Measurements from ENCODE around the gene XXYLT1.
"Not testable (repeated sequence)": the region's sequence is repeated elsewhere in the genome, so short reads cannot be mapped to it uniquely, and the experiment has no call there.

The XXYLT1 gene

DNA sequence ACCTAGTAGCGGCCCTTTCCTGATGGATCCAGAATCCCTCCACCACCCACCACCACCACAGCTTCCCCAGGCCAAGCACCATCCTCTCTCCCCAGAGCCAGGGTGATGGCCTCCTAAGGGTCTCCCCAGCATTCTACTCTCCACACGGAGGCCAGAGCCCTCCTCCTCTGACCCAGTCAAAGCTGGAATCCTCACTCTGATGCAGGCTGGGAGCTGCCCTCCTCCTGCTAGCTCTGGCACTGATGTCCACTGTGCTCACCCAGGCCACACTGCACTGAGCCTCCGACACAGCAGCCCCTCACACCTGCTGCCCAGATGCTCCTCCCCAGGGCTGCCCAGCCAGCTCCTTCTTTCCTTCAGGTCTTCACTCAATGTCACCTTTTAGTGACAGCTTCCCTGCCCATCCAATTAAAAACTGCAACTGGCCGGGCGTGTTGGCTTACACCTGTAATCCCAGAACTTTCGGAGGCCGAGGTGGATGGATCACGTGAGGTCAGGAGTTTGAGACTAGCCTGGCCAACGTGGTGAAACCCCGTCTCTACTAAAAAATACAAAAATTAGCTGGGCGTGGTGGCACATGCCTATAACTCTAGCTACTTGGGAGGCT, 21.0 kb downstream of the XXYLT1 start:
- no peak for DNase-seq

DNA sequence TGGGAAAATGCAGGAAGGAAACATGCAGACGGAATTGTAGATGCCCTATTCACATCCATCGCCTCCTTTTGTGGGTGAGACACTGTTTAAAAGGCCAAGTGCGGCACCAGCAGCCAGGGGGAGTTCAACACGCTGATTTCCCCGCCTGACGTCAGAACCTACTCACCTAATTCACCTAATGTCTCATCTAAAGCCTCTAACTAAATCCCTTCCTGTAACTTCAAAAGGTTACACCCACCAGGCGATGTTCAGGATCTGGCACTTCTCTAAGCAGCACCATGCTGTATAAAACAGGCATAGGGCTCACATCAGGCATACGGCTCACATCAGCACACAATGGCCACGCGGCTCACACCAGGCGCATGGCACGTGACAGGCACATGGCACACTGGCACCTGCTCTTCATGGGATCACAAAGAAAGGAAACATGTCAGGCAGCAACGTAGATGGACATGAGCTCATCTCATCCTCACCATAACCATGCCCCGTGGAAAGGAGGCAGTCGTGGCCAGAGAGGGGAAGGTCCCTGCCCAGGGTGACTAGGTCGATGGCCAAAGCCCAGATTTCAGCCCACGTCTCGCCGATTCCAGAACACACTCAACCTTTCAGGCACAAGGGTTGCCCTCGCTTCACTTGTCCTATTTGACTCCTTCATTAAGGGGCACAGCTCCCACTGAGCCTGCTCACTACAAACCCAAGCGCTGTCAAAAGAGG, 21.7 kb downstream of the XXYLT1 start:
- no peak for DNase-seq

DNA sequence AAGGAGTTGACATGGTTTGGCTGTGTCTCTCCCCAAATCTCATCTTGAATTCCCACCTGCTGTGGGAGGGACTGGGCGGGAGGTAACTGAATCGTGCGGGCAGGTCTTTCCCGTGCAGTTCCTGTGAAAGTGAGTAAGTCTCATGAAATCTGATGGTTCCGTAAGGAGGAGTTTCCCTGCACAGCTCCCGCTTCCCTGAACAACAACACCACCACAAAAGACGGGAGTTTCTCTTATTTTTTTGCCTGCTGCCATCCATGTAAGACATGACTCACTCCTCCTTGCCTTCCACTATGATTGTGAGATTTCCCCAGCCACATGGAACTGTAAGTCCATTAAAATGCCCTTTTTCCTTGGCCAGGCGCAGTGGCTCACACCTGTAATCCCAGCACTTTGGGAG, 22.7 kb downstream of the XXYLT1 start:
- no peak for DNase-seq

DNA sequence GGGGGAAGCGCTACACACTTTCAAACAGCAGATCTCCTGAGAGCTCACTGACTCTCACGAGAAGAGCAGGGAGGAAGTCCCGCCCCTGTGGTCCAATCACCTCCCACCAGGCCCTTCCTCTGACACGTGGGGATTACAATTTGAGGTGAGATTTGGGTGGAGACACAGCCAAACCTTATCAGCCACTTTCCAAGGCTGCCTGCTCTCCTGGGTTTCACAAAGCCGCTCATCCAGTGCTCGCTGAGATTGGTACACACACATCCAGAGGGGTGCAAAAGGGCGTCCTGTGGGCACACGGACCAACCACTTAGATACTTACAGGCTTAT, 23.1 kb downstream of the XXYLT1 start:
- no peak for DNase-seq

DNA sequence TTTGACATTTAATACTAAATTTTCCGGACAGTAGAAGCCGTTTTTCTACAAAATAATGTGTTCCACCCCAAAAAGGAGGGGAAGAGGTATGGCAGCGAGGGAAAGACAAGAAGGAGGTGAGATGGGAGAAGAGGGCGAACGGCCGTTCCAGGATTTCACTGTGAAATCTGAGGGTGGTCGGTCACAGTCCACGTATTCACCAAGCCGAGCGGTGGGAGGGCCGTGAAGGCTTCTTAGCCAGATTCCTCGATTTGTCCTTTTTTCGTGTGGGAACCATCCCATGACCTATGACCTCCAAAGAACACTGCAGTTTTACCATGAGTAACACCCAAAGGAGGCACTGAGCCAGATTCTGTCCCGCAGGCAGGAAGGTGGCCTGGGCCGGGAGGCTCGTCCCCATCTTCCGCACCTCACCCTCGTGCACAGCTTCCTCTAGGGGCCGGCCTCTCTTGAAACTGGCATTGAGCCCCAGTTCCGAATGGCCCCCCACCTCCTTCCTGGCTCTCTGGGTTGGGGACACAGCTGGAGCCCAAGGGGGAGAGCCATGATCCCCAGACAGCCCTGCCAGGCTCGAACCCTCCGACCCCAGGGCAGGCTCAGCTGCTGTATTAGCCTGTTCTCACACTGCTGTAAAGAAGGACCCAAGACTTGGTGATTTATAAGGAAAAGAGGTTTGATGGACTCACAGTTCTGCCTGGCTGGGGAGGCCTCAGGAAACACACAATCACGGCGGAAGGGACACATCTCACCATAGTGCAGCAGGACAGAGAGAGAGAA, 23.7 kb downstream of the XXYLT1 start:
- DNase-seq: no peak

DNA sequence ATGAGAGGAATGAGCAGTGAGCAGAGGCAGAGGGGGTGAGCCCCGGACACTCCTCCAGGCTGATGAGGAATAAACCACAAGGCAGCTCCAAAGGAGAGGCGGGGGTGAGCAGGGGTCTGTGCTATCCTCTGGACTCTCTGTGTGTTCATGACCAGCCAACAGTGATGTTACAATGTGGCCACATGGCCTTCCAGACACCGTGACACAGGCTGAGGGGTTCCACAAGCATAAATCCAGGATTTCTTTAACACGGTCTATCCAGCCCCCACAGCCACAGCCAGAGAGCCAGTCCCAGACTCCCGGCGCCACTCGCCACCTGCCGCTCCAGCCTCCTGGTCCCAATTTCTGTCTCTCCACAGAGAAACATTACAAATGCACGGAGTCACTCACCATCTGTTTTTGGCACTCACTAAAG, 24.4 kb downstream of the XXYLT1 start:
- no peak for DNase-seq

DNA sequence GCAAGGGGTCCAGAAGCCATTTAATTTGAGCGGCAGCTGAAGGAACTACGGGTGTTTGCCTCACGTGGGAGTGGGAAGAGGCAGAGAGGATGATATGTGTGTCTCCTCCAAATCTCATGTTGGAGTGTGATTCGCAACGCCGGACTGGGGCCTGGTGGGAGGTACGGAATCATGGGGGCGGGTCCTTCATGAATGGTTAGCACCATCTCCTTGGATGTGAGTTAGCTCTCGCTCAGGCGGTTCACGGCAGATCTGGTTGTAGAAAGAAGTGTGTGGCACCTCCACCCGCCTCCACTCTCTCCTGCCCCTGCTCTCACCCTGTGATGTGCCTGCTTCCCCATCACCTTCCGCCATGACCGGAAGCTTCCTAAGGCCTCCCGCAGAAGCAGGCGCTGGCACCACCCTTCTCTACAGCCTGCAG, 25.4 kb downstream of the XXYLT1 start:
- no peak for DNase-seq

DNA sequence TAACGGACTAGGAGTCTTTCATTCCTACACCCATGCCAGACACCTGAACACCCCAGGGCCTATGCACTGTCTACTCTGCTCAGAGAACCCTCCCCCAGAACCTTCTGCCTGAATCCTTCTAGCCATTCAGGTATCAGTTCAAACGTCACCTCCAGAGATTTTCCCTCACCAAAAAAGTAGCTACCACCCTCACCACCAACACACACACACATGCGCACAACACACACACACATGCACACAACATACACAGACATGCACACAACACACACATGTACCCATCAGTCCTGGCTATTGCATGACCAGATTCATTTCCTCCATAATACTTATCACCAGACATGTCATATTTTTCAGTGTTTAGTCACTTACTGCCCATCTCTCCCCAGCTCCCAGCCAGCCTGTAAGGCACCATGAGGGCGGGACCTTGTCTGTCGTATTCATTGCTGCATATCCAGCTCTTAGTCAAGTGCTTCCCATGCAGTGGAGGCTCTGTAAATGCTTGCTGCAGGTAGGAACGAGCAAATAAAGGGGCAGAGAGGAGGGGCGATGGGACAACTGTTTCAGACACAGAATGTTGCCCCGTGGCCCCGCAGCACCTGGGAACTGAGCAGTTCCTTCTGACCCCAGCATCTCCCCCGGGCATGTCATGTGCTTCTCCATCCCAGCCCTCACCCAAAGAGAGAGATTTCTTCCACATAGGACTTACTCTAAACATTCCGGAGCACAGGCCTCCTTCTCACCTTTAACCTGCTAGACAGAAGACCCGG, 29.2 kb downstream of the XXYLT1 start:
- no peak for DNase-seq

DNA sequence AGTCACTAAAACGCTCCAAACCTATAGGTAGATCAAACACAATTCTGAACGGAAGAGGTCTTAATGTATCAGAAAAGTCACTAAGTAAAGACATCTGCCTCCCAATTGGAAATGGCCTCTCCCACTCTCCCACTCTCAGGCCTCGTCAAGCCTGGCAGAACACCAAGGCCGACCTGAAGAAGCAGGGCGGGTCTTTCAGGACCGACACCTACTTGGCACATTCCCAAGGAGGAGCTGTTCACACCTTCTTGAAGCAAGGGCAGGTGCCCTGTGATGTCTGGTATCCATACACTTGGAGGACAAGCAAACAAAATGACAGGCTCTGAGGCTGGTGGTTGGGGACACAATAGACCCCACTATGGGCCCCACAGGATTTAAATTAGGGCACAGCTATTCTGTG, 30.0 kb downstream of the XXYLT1 start:
- DNase-seq: no peak

DNA sequence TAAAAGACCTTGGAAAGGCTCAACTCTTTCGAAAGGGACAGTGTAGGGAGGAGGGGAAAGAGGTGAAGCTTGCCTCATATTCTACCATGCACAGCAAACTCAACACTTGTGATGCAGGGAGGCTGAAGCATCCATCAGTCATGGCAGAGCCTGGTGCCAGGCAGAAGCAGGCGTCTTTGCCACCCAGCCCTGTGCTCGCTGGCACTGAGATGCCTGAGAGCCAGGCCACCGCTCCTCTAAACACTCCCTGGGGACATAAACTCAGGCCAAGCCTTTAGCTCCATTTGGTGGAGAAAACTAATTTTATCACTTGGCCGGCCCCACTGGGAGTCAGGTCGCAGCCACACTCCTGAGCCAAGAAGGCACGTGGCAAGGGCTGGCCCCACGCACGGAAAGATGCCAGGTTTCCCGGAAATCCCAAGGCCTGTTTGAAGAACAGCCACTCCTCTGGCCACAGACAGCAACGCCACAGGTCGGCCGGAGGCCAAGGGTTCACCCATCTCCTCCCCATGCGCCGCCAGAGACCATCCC, 30.7 kb downstream of the XXYLT1 start:
- no peak for DNase-seq

DNA sequence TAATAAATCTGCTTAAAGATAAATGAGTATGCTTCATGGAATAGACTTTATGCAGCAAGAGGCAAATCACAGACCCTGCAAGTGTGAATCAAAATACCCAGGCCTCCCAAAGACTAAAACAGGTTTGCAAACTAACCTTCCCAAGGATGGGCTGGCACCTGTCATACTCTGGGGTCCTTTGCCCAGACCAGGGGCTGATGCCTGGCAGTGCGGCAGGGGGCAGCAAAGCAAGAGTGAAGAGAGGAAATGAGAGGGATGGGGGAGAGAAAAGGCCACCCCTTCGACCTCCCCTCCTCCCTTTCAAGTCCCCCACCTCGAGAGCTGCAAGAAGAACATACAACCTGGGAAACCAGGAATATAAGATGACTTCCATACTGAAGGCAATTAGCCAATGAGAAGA, 31.8 kb downstream of the XXYLT1 start:
- DNase-seq: no peak

DNA sequence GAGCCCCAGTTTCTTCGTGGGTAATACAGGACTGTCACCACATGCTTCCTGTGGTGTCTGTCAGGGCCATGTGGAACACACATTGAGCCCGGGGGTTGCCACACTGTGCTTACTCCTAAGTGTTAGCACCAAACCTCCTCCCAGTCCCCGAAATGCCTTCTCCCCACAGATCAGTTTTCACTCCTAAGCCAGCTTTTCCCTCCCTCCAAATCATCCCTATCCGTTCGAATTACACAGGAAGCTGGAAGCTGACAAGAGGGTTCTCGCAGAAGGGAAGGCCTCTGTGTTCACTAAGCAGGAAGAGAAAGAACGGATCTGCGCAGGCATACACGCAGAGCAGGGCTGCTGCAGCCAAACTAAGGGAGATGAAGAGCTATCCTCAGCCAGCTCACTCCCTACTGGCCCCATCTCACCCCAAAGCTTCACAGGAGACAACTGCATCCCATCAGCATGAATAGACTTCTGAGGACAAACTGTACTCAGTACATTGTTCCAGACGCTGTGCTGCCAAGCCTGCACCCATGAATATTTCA, 32.3 kb downstream of the XXYLT1 start:
- no peak for DNase-seq

DNA sequence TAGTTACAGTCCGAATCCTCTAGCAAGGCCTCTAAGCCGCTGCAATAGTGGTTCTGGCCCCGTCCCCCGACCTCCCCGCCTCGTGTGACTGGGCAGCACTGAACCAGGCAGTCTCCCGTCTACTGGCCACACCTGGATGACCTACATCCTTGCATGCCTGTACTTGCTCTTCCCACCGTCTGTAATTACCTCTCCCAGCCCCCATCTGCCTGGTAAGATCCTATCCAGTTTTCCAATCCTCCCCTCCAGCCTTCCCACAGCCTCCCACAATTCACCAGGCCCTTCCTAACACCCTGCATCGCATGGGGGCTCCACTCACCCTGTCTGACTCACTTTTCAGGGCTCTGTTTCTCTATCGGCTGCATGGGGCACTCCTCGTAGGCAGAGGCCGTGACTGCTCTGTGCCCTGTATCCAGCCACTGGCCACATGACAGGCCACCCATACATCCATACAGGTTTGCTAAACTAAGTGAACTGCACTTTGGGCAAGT, 32.8 kb downstream of the XXYLT1 start:
- no peak for DNase-seq

DNA sequence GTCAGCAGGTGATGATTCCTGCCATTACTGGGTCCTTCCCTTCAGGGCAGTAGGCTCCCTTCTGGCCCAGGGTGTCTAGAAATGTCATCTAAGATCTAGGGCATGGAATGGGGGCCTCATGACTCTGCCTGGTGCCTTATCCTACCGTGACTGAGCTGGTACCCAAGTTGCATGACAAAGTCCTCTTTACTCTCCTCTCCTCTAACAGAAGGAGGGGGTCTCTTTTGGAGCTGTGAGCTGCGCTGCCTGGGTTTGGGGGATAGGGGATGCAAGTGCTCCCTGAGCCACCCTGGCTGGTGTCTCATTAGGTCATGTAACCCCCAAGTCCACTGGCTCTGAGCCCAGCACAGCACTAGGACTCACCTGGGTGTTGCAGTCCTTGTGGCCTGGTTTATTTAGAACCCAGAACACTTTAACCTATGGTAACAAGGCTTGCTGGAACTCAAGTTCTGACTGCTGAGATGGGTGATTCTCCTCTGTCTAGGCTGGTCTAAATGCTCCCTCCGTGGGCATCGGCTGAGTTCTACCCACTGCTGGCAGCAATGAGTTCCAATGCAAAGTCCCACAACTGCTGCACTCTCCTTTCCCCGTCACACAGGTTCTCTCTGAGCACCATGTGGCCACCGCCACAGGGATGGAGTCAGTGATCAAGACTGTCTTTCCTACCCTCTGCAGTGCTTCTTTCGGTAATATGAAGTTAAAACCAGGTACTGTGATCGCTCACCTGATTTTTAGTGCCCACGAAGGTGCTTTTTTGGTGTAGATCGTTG, 34.0 kb downstream of the XXYLT1 start:
- no peak for DNase-seq

DNA sequence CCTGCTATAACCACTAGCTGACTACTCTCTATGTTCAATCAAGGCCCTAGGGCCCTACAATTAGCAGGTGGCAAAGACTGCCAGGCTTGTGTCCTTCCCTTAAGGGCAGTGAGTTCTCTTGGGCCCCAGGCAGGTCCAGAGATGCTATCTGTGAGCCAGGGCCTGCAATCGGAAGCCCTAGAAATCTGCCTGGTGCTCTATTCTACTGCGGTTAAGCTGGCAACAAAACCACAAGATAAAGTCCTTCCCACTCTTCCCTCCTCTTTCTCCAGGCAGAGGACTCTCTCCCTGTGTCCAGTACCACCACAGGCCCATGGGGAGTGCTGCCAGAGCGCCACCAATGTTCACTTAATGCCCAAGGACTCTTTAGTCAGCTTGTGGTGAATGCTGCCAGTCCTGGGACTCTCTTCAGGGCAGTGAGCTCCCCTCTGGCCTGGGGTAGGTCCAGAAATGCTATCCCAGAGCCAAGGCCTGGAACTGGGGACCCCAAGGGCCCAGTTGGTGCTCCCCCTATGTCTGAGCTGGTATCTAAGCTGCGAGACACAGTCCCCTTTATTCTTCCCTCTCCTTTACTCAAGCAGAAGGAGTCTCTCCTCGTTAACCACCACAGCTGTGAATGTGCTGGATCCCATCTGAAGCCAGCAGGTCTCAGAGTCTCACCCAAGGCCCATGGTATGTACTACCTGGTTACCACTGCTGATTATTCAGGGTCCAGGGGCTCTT, 34.7 kb downstream of the XXYLT1 start:
- no peak for DNase-seq

DNA sequence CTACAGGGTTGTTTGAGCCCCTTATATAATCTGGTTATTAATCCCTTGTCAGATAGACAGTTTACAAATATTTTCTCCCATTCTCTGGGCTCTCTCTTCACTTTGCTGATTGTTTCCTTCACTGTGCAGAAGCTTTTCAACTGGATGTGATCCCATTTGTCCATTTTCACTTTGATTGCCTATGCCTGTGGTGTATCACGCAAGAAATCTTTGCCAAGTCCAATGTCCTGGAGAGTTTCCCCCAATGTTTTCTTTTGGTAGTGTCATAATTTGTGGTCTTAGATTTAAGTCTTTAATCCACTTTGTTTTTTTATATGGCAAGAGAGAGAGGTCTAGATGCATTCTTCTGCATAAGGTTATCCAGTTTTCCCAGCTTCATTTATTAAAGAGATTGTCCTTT, 40.7 kb downstream of the XXYLT1 start:
- no peak for DNase-seq

DNA sequence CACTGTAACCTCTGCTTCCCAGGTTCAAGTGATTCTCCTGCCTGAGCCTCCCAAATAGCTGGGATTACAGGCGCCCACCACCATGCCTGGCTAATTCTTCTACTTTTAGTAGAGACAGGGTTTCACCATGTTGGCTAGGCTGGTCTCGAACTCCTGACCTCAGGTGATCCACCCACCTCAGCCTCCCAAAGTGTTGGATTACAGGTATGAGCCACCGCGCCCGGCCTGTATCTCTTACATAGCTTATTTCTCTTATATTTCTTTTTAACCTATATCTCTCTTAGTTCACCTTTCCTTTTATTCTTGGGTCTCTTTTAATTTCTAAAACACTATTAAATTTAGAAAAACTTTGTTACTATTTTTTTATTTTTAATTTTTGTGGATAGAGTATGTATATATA, 42.1 kb downstream of the XXYLT1 start:
- DNase-seq: not testable (repeated sequence)

DNA sequence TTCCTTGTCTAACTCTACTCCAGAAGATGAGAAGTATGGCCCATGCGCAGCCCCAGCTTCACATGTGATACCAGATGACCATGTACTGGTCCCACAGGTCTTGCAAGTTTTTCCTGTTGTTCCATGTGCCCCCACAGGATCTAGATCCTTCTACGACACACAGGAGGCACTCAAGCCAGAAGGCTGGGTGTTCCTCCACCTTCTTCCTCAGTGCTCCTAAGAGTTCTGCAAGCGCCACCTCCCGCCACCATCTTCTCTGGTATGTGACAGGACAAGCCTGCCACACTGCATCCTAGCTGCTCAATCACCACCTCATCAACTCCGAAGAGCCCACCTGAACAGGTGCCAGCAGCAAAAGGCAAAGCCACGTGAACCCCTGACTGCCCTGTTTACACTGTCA, 43.1 kb downstream of the XXYLT1 start:
- no peak for DNase-seq

DNA sequence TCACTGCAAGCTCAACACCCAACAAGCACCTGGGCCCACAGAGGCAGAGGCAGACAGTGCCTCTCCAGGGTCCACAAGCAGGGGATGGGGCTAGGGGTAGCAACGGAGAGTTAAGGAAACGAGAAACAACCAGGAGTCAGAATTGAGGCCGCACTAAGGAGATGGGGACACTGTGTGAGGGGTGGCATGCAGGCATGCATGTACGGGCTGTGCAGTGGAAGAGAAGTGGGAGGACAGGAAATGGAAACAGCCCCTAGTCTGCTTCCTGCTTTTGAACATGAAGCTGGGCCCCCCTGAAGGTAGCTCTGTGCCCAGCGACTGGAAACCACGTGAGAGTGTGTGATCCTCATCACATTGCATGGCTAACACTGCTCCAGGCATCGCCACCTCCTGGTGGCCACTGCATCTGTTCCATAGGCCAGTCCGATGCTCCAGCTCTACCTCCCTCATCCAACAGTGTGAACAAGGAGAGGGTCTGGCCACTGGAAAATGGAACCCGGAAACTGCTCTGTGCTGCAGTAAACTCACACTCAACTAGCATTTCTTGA, 44.0 kb downstream of the XXYLT1 start:
- no peak for DNase-seq

DNA sequence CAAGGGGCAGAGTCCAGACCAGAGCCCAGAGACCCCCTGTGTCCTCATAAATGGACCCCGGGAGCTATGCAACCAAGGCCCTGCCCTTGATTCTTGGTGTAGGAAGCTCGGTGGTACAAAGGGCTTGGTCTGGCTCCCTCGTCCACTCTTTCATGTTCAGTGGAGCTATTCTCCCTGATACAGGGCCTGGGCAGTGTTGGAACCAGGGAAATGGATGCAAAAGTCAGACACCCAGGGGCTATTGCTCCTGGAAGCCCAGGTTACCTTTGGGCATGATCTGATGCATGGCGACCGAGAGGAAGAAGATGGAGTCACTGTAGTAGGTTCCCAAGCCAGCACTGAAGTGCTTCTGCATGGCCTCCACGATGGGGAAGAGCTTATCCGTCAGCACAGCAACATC, 44.5 kb downstream of the XXYLT1 start:
- DNase-seq: no peak

DNA sequence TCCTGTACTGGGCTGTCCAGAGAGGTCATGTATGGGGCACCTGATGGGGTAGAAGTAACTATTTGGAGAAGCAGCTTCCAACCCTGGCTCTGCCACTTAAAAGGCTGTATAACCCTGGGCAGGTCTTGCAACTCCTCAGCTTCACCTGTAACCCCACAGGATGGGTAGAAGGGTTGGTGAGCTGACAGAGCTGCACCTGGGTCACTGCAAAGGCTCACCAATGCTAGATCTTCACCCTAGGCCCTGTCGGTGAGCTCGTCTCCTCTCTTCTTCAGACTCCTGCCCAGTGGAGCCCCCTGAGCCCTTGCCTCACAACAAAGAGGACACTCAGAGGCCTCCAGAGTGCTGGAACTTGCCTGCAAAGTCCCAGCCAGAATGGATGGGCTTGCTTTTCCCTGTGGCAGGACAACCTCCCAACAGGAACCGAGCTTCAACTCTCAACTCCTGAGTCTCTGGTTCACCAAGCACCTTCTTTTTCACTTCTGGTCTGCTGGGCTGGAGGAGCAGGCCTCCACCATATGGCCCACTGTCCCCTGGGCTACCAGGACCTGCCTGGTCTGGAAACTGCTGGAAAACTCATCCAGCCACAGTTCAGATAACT, 45.9 kb downstream of the XXYLT1 start:
- DNase-seq: no peak
